ENCODE data around the gene FMN1. TPM values are rescaled to one million over a fixed set of nuclear protein-coding genes. Genes with fewer than 3 reads are reported as not detected.

FMN1 gene
- polyA plus RNA-seq, 1 experiment: 3.7 TPM

DNA sequence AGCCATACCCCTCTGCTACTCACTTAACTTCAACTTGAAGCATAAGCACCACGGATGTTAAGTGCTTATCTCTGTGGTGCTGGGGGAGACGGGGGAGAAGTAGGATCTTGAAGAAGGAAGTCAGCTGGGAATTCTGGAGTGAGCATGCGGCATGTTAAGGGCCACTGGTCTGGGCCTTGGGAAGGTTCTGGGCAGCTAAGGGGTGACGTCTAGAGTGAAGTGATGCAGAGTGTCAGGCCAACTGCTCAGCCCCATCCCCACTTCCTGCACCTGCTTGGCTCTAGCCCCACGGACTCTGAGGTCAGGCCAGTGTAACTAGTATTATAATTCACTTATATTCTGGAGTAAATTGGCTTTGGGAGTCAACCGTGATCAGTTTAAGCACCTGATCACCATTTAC, 228.6 kb downstream of the FMN1 start:
- no peak overlapping the region for H3K27ac ChIP-seq (ENCODE audit: low read depth, low read length)
- POLR2A ChIA-PET: no interaction called here
- no peak for DNase-seq (ENCODE audit: low read depth, low spot score)
- no peaks in the 10 kb centered on the region for H3K27me3 ChIP-seq (ENCODE audit: control insufficient read depth, insufficient read depth, low read length)
- H3K9me3 ChIP-seq (ENCODE audit: control insufficient read depth, insufficient read depth, low read length): no peaks in the 10 kb centered on the region
- CTCF ChIA-PET: no interaction called here
- H3K4me3 ChIP-seq (ENCODE audit: low read depth, low read length): no peak overlapping the region
- TF ChIP-seq, protein P1, sequence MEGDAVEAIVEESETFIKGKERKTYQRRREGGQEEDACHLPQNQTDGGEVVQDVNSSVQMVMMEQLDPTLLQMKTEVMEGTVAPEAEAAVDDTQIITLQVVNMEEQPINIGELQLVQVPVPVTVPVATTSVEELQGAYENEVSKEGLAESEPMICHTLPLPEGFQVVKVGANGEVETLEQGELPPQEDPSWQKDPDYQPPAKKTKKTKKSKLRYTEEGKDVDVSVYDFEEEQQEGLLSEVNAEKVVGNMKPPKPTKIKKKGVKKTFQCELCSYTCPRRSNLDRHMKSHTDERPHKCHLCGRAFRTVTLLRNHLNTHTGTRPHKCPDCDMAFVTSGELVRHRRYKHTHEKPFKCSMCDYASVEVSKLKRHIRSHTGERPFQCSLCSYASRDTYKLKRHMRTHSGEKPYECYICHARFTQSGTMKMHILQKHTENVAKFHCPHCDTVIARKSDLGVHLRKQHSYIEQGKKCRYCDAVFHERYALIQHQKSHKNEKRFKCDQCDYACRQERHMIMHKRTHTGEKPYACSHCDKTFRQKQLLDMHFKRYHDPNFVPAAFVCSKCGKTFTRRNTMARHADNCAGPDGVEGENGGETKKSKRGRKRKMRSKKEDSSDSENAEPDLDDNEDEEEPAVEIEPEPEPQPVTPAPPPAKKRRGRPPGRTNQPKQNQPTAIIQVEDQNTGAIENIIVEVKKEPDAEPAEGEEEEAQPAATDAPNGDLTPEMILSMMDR (IDR thresholded peaks at IDR 0.05; ENCODE audit: low read depth, low read length): no peak

DNA sequence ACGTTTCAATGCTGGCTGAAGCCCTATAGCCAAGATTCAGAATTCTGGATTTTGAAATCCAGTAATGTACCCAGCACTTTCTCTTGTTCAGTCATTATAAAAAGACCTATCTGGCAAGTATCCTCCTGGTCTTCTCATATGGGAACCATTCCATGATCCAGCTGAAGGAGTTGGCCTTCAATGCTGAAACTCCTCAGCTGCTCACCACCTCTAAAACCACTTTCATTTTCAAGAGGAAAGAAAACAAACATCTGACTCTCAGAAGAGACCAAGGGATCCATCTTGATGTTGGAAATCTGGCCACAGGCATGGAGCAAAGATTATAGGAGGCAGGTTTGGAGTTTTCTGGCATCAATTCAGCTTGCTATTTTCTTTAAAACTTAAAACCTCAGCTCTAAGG, 235.4 kb downstream of the FMN1 start:
- H3K4me3 ChIP-seq (ENCODE audit: low read depth, low read length): no peak overlapping the region
- H3K27ac ChIP-seq (ENCODE audit: low read depth, low read length): peak overlapping the region; percentile 13
- ChIA-PET POLR2A (interaction anchor here (0.7 to 0.9 kb wide), 3 partner anchors 21 to 108 kb away, joined by 3 to 7 read pairs (median 4); no protein-coding TSS in a partner anchor), CTCF (interaction anchor here (0.6 to 1.4 kb wide), 7 partner anchors 9 to 310 kb away, joined by 3 to 9 read pairs (median 4); no protein-coding TSS in a partner anchor)
- TF ChIP-seq, protein P1 (IDR thresholded peaks at IDR 0.05; ENCODE audit: low read depth, low read length): no peak
- DNase-seq (ENCODE audit: low read depth, low spot score): peak; percentile 70
- H3K27me3 ChIP-seq (ENCODE audit: control insufficient read depth, insufficient read depth, low read length): no peaks in the 10 kb centered on the region
- H3K9me3 ChIP-seq (ENCODE audit: control insufficient read depth, insufficient read depth, low read length): no peaks in the 10 kb centered on the region

DNA sequence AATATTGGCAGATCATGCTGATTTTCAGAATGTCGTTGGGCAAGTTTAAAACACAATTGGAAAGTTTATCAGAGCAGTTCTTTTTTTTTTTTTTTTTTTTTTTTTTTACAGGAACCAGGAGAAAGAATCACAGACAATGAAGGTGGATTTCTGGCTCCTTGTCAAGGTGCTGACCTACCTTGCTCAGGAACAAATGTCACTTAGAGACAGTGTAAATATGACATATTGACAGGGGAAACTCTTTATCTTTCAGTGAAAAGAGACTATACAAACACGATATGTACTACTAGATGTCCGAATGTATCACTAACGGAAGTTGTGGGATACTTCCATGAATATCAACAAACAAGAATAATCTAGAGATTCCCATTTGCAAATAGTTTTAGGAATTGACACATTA, 237.3 kb downstream of the FMN1 start:
- Histone ChIP-seq H3K4me3 (ENCODE audit: low read depth, low read length) (no peak overlapping the region), H3K27ac (ENCODE audit: low read depth, low read length) (no peak overlapping the region), H3K9me3 (ENCODE audit: control insufficient read depth, insufficient read depth, low read length) (no peaks in the 10 kb centered on the region), H3K27me3 (ENCODE audit: control insufficient read depth, insufficient read depth, low read length) (no peaks in the 10 kb centered on the region)
- POLR2A ChIA-PET: no interaction called here
- TF ChIP-seq, protein P1 (IDR thresholded peaks at IDR 0.05; ENCODE audit: low read depth, low read length): no peak
- CTCF ChIA-PET: interaction anchor here (1.0 to 3.9 kb wide), 7 partner anchors 13 to 295 kb away, joined by 3 to 28 read pairs (median 5); no protein-coding TSS in a partner anchor
- DNase-seq (ENCODE audit: low read depth, low spot score): no peak

DNA sequence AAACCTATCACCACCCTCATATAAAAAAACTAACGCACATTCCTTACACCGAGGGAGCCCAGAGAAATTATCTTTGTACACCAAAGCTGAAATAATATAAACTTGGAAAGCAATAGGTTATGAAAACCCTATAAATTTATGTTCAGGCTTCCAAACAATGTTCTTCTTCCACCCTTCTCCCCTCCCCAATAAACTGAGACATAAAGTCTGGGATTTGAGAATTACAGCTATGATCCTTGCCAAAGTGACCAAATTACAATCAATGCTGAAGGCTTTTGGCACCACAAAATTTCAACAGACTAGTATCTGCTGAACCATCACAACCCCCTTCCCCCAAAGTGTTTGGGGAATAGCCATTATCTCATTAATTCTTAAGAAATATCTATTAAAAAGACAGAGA, 237.8 kb downstream of the FMN1 start:
- Histone ChIP-seq H3K4me3 (ENCODE audit: low read depth, low read length) (no peak overlapping the region), H3K27ac (ENCODE audit: low read depth, low read length) (no peak overlapping the region), H3K9me3 (ENCODE audit: control insufficient read depth, insufficient read depth, low read length) (no peaks in the 10 kb centered on the region), H3K27me3 (ENCODE audit: control insufficient read depth, insufficient read depth, low read length) (no peaks in the 10 kb centered on the region)
- ChIA-PET POLR2A (interaction anchor here (0.6 to 1.1 kb wide), 3 partner anchors 36 to 105 kb away, joined by 3 read pairs; no protein-coding TSS in a partner anchor), CTCF (interaction anchor here (0.6 to 3.9 kb wide), 20 partner anchors 10 to 306 kb away, joined by 3 to 28 read pairs (median 4); no protein-coding TSS in a partner anchor)
- no peak for DNase-seq (ENCODE audit: low read depth, low spot score)
- TF ChIP-seq, protein P1 (IDR thresholded peaks at IDR 0.05; ENCODE audit: low read depth, low read length): no peak

DNA sequence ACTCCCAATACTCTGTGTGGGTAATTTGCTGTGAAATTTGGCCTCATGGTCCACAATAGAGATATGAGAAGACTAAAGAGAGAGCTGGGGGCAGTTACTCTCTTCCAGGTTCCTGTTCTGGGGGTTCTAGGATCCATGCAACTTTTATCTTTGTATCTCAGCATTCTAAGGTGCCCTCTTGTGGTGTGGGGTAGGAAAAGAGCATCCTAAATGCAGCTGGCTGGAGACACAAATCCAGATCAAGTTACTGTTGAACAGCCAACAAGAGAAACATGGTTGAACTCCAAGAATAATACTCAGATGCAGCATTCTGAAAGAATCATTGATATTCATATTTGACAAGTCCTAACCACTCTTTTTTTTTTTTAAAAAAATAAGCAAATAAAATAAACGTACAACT, 238.5 kb downstream of the FMN1 start:
- H3K27ac ChIP-seq (ENCODE audit: low read depth, low read length): no peak overlapping the region
- TF ChIP-seq, protein P1 (IDR thresholded peaks at IDR 0.05; ENCODE audit: low read depth, low read length): peak; percentile 79
- no peaks in the 10 kb centered on the region for H3K9me3 ChIP-seq (ENCODE audit: control insufficient read depth, insufficient read depth, low read length)
- peak; percentile 81 for DNase-seq (ENCODE audit: low read depth, low spot score)
- no peaks in the 10 kb centered on the region for H3K27me3 ChIP-seq (ENCODE audit: control insufficient read depth, insufficient read depth, low read length)
- H3K4me3 ChIP-seq (ENCODE audit: low read depth, low read length): no peak overlapping the region
- ChIA-PET POLR2A (interaction anchor here (0.6 to 1.2 kb wide), 4 partner anchors 35 to 106 kb away, joined by 3 to 4 read pairs (median 3); no protein-coding TSS in a partner anchor), CTCF (interaction anchor here (0.6 to 3.9 kb wide), 22 partner anchors 9 to 315 kb away, joined by 3 to 28 read pairs (median 4); no protein-coding TSS in a partner anchor)

All from AG04450 (cell line).